ENCODE data around the gene PSMA8. TPM values are rescaled to one million over a fixed set of nuclear protein-coding genes. Genes with fewer than 3 reads are reported as not detected.

PSMA8 gene
- total RNA-seq, 4 donors from 2014 or later, result not detected

DNA sequence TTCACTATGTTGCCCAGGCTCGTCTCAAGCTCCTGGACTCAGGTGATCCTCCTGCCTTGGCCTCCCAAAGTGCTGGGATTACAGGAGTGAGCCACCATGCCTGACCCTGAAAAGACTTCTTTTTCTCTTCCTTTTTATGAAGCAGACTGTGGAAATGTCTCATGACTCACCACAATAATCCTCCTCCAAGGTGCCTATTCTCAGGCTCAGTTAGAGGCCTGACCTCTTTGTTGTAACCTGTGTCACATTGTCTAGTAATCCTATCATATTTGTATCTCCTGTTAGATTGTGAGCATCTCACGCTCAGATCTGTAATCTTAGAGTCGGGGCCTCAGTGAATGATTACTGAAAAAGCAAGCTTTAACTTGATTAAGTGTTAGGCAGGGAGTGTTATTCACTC lies 74.3 kb downstream of the PSMA8 start:
- no peak for DNase-seq (ENCODE audit: low spot score in 2 of 2)
- no peaks in the 10 kb centered on the region for H3K27me3 ChIP-seq
- no peak overlapping the region for H3K27ac ChIP-seq
- no peak for TF ChIP-seq POLR2A (IDR thresholded peaks at IDR 0.05)
- TF ChIP-seq EP300 (IDR thresholded peaks at IDR 0.05), result no peak
- TF ChIP-seq, protein P1, sequence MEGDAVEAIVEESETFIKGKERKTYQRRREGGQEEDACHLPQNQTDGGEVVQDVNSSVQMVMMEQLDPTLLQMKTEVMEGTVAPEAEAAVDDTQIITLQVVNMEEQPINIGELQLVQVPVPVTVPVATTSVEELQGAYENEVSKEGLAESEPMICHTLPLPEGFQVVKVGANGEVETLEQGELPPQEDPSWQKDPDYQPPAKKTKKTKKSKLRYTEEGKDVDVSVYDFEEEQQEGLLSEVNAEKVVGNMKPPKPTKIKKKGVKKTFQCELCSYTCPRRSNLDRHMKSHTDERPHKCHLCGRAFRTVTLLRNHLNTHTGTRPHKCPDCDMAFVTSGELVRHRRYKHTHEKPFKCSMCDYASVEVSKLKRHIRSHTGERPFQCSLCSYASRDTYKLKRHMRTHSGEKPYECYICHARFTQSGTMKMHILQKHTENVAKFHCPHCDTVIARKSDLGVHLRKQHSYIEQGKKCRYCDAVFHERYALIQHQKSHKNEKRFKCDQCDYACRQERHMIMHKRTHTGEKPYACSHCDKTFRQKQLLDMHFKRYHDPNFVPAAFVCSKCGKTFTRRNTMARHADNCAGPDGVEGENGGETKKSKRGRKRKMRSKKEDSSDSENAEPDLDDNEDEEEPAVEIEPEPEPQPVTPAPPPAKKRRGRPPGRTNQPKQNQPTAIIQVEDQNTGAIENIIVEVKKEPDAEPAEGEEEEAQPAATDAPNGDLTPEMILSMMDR (IDR thresholded peaks at IDR 0.05), result no peak
- H3K4me1 ChIP-seq, result no peaks in the 10 kb centered on the region
- no peaks in the 10 kb centered on the region for H3K9me3 ChIP-seq
- no peaks in the 10 kb centered on the region for H3K36me3 ChIP-seq
- H3K4me3 ChIP-seq, result no peak overlapping the region
- WGBS, 2 donors, result 93 to 94% methylated on average over 3 of the region's 3 CpGs

DNA sequence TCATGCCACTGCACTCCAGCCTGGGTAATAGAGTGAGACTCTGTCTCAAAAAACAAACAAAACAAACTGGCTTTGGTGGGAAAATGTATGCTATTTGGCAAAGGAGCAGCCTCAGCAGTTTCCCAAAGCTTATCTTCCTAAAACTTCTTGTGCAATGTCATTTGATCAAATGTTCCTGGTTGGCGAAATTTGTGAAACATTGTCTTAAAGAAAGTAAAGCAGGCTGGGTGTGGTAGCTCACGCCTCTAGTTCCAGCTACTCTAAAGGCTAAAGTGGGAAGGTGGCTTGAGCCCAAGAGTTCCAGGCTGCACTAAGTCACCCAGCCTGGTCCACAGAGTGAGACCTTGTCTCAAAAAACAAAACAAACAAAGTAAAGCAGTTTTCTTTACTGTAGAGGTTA lies 75.3 kb downstream of the PSMA8 start:
- TF ChIP-seq, protein P1 (IDR thresholded peaks at IDR 0.05), result no peak
- TF ChIP-seq POLR2A (IDR thresholded peaks at IDR 0.05) (no peak), EP300 (IDR thresholded peaks at IDR 0.05) (no peak)
- Histone ChIP-seq H3K9me3 (no peaks in the 10 kb centered on the region), H3K4me1 (no peaks in the 10 kb centered on the region), H3K4me3 (no peak overlapping the region), H3K27ac (no peak overlapping the region), H3K27me3 (no peaks in the 10 kb centered on the region), H3K36me3 (no peaks in the 10 kb centered on the region)
- 77 to 86% methylated on average over 2 of the region's 2 CpGs for WGBS, 2 donors
- DNase-seq (ENCODE audit: low spot score in 2 of 2), result no peak

DNA sequence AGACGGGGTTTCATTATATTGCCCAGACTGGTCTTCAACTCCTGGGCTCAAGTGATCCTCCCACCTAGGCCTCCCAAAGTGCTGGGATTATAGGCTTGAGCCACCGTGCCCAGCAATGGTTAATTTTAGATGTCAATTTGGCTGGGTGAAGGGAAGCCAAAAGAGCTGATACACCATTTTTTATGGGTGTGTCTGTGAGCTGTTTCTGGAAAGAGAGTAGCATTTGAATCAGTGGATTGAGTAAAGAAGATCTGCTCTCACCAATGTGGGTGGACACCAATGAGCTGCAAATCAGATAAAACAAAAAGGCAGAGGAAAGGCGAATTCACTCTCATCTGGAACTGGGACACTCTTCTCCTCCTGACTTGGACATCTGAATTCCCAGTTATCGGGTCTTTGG lies 76.5 kb downstream of the PSMA8 start:
- DNase-seq (ENCODE audit: low spot score in 2 of 2), result no peak
- no peaks in the 10 kb centered on the region for H3K27me3 ChIP-seq
- TF ChIP-seq POLR2A (IDR thresholded peaks at IDR 0.05) (no peak), EP300 (IDR thresholded peaks at IDR 0.05) (no peak)
- TF ChIP-seq, protein P1 (IDR thresholded peaks at IDR 0.05), result no peak
- H3K4me3 ChIP-seq, result no peak overlapping the region
- H3K4me1 ChIP-seq, result no peaks in the 10 kb centered on the region
- H3K36me3 ChIP-seq, result no peaks in the 10 kb centered on the region
- no peak overlapping the region for H3K27ac ChIP-seq
- no peaks in the 10 kb centered on the region for H3K9me3 ChIP-seq
- 86 to 87% methylated on average over 4 of the region's 4 CpGs for WGBS, 2 donors

DNA sequence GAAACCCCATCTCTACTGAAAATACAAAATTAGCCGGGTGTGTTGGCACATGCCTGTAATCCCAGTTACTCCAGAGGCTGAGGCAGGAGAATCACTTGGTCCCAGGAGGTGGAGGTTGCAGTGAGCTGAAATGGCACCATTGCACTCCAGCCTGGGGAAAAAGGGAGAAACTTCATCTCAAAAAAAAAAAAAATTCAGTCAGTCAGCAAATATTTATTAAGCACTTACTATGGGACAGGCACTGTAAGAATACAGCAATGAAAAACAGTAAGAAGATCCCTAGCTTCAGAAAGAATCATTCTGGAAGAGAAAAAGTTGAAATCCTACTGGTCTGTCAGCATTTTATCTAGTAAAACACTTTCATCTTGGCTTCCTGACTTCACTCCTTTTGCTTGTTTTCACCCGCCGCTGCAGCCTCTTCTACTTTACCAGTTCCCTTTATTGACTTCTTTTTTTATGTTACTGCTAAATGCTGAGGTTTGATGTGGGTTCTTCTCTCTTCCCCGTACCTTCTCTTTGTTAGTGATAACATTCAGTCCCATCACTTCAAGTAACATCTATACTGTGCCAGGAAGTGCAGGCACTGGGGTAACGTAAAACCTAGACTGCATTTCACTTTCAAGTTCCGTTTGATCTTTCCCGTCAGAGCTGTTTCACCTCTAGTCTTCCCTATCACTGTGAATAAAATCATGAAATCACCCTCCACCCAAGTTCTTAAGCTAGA lies 81.7 kb downstream of the PSMA8 start:
- no peak for DNase-seq (ENCODE audit: low spot score in 2 of 2)
- no peaks in the 10 kb centered on the region for H3K9me3 ChIP-seq
- no peaks in the 10 kb centered on the region for H3K36me3 ChIP-seq
- H3K27ac ChIP-seq, result no peak overlapping the region
- TF ChIP-seq EP300 (IDR thresholded peaks at IDR 0.05) (no peak), POLR2A (IDR thresholded peaks at IDR 0.05) (no peak)
- TF ChIP-seq, protein P1 (IDR thresholded peaks at IDR 0.05), result no peak
- H3K4me1 ChIP-seq, result no peaks in the 10 kb centered on the region
- H3K4me3 ChIP-seq, result no peak overlapping the region
- 71 to 78% methylated on average over 7 of the region's 7 CpGs for WGBS, 2 donors
- H3K27me3 ChIP-seq, result no peaks in the 10 kb centered on the region

- Histone ChIP-seq H3K4me1 (peaks cover 0 to 30% (median 5%) of the 10 kb centered on the region in 4 donors), H3K27me3 (no peaks in the 10 kb centered on the region), H3K27ac (no peak overlapping the region), H3K9me3 (no peaks in the 10 kb centered on the region), H3K36me3 (no peaks in the 10 kb centered on the region), H3K4me3 (no peak overlapping the region)
- TF ChIP-seq POLR2A (IDR thresholded peaks at IDR 0.05), result no peak
- no peak for TF ChIP-seq EP300 (IDR thresholded peaks at IDR 0.05)
- TF ChIP-seq, protein P1 (IDR thresholded peaks at IDR 0.05), result no peak
- 84% methylated on average over 7 of the region's 7 CpGs for WGBS, 2 donors
- no peak for DNase-seq (ENCODE audit: low spot score in 2 of 2)
These were observed 91.5 kb downstream of the PSMA8 start for GRCh38 chr18:26225022-26225693.
